Heart left ventricle (tissue), 16 donors: ENCODE results near the gene MYL11. TPM values are rescaled to one million over a fixed set of nuclear protein-coding genes. Genes with fewer than 3 reads are reported as not detected.

ENCODE experiments used
- ATAC-seq, 4 donors: fragments of 200-7000 bp; cut with Tn5 transposase; one replicate each; pipeline ENCODE4 v1.9.1; 2020 to 2022; ENCODE audit warnings: moderate library complexity in 4 of 4, mild to moderate bottlenecking in 3 of 4, moderate number of reproducible peaks in 1 of 4
- DNase-seq, 5 donors: peaks; one replicate each; pipeline ENCODE4 v3.0.0-alpha.2; 2020
- H3K27ac ChIP-seq, 12 donors: fragments of 200-600 bp; sonication (generic) in 4 of 12; one replicate each; pipeline versions ENCODE4 v1.5.0 to v1.8.0; 2016 to 2022; ENCODE audit warnings: mild to moderate bottlenecking in 2 of 12
- H3K27me3 ChIP-seq, 9 donors: fragments of 200-600 bp; sonication (generic) in 2 of 9; one replicate each; pipeline versions ENCODE4 v1.5.1 to v1.8.0; 2016 to 2022; ENCODE audit warnings: mild to moderate bottlenecking in 3 of 9
- H3K36me3 ChIP-seq, 9 donors: fragments of 200-600 bp; sonication (generic) in 2 of 9; one replicate each; pipeline versions ENCODE4 v1.5.0 to v1.8.0; 2018 to 2022; ENCODE audit warnings: mild to moderate bottlenecking in 2 of 9
- H3K4me1 ChIP-seq, 12 donors: fragments of 200-600 bp; sonication (generic) in 4 of 12; one replicate each; pipeline versions ENCODE4 v1.5.0 to v1.8.0; 2016 to 2022; ENCODE audit warnings: mild to moderate bottlenecking in 3 of 12
- H3K4me3 ChIP-seq, 12 donors: fragments of 200-600 bp; sonication (generic) in 4 of 12; one replicate each; pipeline versions ENCODE4 v1.5.0 to v1.8.0; 2017 to 2022; ENCODE audit warnings: mild to moderate bottlenecking in 9 of 12, moderate library complexity in 4 of 12
- H3K9me3 ChIP-seq, 12 donors: fragments of 200-600 bp; sonication (generic) in 4 of 12; one replicate each; pipeline versions ENCODE4 v1.5.0 to v1.8.0; 2016 to 2022; ENCODE audit warnings: mild to moderate bottlenecking in 1 of 12
- POLR2A ChIP-seq, 2 donors: fragments of 450-650 bp; IDR thresholded peaks; one replicate each; pipeline ENCODE4 v1.6.1; 2017; ENCODE audit warnings: antibody characterized with exemption in 2 of 2, mild to moderate bottlenecking in 2 of 2, moderate library complexity in 2 of 2
- WGBS, 4 donors: extraction: QIAGEN DNeasy Blood & Tissue Kit in 2 of 4; methylation state at CpG; one replicate each; pipeline versions ENCODE4 v1.1.5 to v1.1.7; 2013 to 2018; 5-methylcytosine and 5-hydroxymethylcytosine counted together
- intact Hi-C, 10 donors: fragments of 100-400 bp; cut with DNase I; formaldehyde crosslinking; loops; one replicate each; pipeline versions ENCODE4 v1.11.1 to v1.14.2; 2022
- polyA plus RNA-seq, 2 donors: library from polyadenylated mRNA; stranded (reverse); fragments of 200-250 nt; gene quantifications; one replicate each; pipeline ENCODE4 v1.2.3, GENCODE V29; 2013
- total RNA-seq, 9 donors: library from RNA; depleted of rRNA in 2 of 9; stranded (reverse); fragments of >200 nt in 2 of 9; fragmentation: NEBNext Ultra II Directional in 3 of 9; extraction: Animal tissue kit (Norgen Biotek cat#: 25700) in 3 of 9; gene quantifications; one replicate each; pipeline versions ENCODE4 v1.1.0 to v1.2.4, GENCODE V29; 2016 to 2023
- TF ChIP-seq, protein P1 (sequence below), 12 donors: fragments of 200-600 bp; sonication (generic) in 4 of 12; IDR thresholded peaks; one replicate each; pipeline versions ENCODE4 v1.5.0 to v1.8.0; 2018 to 2022; ENCODE audit warnings: antibody characterized with exemption in 12 of 12, mild to moderate bottlenecking in 5 of 12
- donor health status: ischemic (EF 13 %, LVEDD 7.1; RV severe dilation, severe dysfunction).
- donor health status: healthy with polysubstance abuse.
- donor health status: DM: no; HTN: yes; CAD: no.
- donor health status: DM: no; HTN: no; CAD: no.
- donor health status: ischemic (EF 25% LVEDD 6.9; RV normal size, moderate dysfunction).
- donor health status: ischemic (EF 25% LVEDD 5.7; RV mildly dilated, moderate dysfunction).
- donor health status: healthy.
- donor health status: DM: yes; HTN: yes; CAD: no.
- donor health status: ischemic (EF 35%, LVEDD 5.7; RV mildly dilated, moderate dysfunction).
- donor health status: nonischemic (EF 11% LVEDD 7.7; RV severe dilation, severe dysfunction).
- donor health status: DM: yes; HTN: yes; CAD: no.
- donor health status: PGD.
- donor health status: ischemic (EF 29% LVEDD 5.4; RV normal size, mild dysfunction).
- donor health status: nonischemic (EF 23%, LVEDD 6.1; RV moderate dilation, normal function).

MYL11 gene
- total and polyA plus RNA-seq, 11 donors = not detected

DNA sequence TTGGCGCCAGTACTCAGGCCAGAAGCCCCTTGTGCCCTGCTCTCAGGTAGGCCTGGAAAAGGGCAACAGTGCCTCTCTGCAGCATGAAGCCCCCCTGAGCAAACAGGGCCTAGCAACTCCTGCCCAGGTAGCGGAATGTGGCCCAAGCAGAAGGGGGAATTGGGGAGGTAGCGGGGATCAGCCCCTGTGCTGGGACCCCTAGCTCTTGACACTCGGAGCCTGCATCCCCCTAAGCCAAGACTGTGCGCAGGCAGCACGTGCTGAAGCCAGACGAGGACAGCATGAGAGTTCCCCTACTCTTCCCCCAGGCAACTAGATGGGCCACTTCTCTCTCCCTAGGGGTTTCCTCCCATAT is 18.7 kb upstream of the MYL11 start:
- ATAC-seq (no peak), DNase-seq (no peak)
- no peaks in the 10 kb centered on the region for H3K9me3 ChIP-seq
- H3K4me1 ChIP-seq = peaks cover 12 to 47% (median 37%) of the 10 kb centered on the region in 12 donors
- H3K36me3 ChIP-seq = peaks cover 0 to 72% (median 63%) of the 10 kb centered on the region in 9 donors
- peak overlapping the region in 11 of 12 donors; percentile 68 to 99 (median 83) for H3K4me3 ChIP-seq
- peak overlapping the region; percentile 91 to 99 (median 94) for H3K27ac ChIP-seq
- TF ChIP-seq POLR2A (IDR thresholded peaks at IDR 0.05) = no peak
- TF ChIP-seq, protein P1, sequence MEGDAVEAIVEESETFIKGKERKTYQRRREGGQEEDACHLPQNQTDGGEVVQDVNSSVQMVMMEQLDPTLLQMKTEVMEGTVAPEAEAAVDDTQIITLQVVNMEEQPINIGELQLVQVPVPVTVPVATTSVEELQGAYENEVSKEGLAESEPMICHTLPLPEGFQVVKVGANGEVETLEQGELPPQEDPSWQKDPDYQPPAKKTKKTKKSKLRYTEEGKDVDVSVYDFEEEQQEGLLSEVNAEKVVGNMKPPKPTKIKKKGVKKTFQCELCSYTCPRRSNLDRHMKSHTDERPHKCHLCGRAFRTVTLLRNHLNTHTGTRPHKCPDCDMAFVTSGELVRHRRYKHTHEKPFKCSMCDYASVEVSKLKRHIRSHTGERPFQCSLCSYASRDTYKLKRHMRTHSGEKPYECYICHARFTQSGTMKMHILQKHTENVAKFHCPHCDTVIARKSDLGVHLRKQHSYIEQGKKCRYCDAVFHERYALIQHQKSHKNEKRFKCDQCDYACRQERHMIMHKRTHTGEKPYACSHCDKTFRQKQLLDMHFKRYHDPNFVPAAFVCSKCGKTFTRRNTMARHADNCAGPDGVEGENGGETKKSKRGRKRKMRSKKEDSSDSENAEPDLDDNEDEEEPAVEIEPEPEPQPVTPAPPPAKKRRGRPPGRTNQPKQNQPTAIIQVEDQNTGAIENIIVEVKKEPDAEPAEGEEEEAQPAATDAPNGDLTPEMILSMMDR (IDR thresholded peaks at IDR 0.05) = no peak
- 61 to 66% (median 63%) methylated on average over 4 to 7 of the region's 7 CpGs for WGBS, 4 donors
- H3K27me3 ChIP-seq = no peaks in the 10 kb centered on the region
- intact Hi-C loops = loop anchor here in 5 of 10 donors (1.0 to 10.0 kb wide), 6 partner anchors 12 to 261 kb away; partner anchors contain the start of genes TBC1D10B (in 1 of the 5), TBX6 (in 1 of the 5), YPEL3 (in 1 of the 5) and ZNF48 (in 1 of the 5)

DNA sequence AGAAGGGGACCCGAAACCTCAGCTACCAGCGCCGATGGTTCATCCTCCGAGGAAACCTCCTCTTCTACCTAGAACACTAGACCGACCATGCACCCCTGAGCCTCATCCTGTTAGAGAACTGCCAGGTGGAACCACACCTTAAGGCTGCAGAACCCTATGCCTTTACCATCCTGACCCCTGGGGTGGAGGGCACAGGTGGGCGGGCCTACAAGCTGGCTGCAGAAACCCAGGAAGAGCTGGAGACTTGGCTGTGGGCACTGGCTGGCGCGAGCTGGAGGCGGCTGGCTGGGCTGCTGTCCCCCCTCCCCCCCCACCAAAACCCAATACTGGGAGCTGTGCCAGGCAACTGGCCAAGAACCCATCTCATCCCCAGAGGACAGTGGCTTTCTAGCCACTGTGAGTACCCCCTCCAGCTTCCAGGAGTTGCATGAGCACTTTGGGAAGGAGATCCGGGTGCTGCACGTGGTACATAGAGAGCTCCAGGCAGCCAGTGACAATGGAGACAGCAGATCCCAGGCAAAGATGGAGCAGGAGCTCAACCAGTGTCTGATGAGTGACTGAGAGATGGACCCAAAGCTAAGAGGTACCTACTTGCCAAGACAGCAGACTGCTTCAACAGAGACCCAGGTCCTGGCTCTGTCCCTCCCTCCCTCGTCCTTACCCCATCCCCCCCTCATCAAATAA is 18.1 kb upstream of the MYL11 start:
- WGBS, 4 donors = 62 to 75% (median 69%) methylated on average over 8 to 12 of the region's 12 CpGs
- no peak for ATAC-seq
- Histone ChIP-seq H3K27ac (peak overlapping the region in 9 of 12 donors; percentile 92 to 99 (median 94)), H3K4me3 (peak overlapping the region in 6 of 12 donors; percentile 68 to 99 (median 84)), H3K9me3 (no peaks in the 10 kb centered on the region), H3K4me1 (peaks cover 12 to 47% (median 37%) of the 10 kb centered on the region in 12 donors), H3K27me3 (no peaks in the 10 kb centered on the region), H3K36me3 (peaks cover 0 to 72% (median 59%) of the 10 kb centered on the region in 9 donors)
- intact Hi-C loops = loop anchor here in 3 of 10 donors (1.0 to 10.0 kb wide), 4 partner anchors 12 to 262 kb away; partner anchors contain the start of genes TBX6 (in 1 of the 3), YPEL3 (in 1 of the 3) and ZNF48 (in 1 of the 3)
- peak in 1 of 5 donors; percentile 29 for DNase-seq
- TF ChIP-seq, protein P1 (IDR thresholded peaks at IDR 0.05) = no peak
- no peak for TF ChIP-seq POLR2A (IDR thresholded peaks at IDR 0.05)

DNA sequence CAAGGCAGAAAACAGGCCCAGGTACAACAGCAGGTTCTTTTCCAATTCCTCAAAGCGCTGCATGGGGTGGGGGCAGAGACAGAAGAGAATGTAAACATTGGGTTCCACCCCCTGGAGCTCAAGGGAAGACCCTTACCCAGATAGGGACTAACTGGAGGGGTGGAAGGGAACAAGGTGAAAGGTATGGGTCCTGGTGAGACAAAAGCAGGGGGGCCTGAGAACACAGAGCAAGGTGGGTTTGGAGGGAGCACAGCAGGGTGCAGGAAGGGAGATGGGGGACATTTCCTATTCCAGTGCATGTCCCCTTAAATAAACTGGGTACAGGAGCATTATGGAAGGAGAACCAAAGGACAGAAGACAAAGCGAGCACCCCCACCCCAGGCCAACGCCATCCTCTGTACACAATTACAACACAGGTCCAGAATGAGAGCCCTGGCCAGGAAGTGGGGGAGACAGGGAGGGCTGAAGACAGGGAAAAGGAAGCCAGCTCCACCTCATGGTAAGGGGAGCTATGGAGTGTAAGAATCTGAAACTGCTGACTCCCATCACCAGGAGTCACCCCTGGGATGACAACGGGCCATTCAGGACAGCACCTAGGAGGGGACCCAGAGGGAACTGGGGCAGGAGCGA is 17.4 kb upstream of the MYL11 start:
- no peak overlapping the region for H3K4me3 ChIP-seq
- no peak for ATAC-seq
- H3K36me3 ChIP-seq = peaks cover 0 to 72% (median 58%) of the 10 kb centered on the region in 9 donors
- no peak for DNase-seq
- no peaks in the 10 kb centered on the region for H3K9me3 ChIP-seq
- 60 to 81% (median 70%) methylated on average over 5 of the region's 5 CpGs for WGBS, 4 donors
- intact Hi-C loops = loop anchor here in 3 of 10 donors (5.0 to 10.0 kb wide), 3 partner anchors 40 to 262 kb away; partner anchors contain the start of genes TBX6 (in 1 of the 3), YPEL3 (in 1 of the 3) and ZNF48 (in 1 of the 3)
- TF ChIP-seq POLR2A (IDR thresholded peaks at IDR 0.05) = no peak
- TF ChIP-seq, protein P1 (IDR thresholded peaks at IDR 0.05) = no peak
- H3K27ac ChIP-seq = peak overlapping the region in 1 of 12 donors; percentile 92
- no peaks in the 10 kb centered on the region for H3K27me3 ChIP-seq
- peaks cover 9 to 41% (median 31%) of the 10 kb centered on the region in 12 donors for H3K4me1 ChIP-seq
